GM20431 (cell line): ENCODE results near the gene GLI3.

Experiments used
- in situ Hi-C: fragments of 300-500 bp; cut with MseI, MboI; formaldehyde crosslinking; loops from one replicate; pipeline ENCODE4 v1.15.0; 2020; ENCODE audit warnings: low sequenced_read_pairs; ENCODE audit not compliant: unreplicated experiment

GLI3 gene

DNA sequence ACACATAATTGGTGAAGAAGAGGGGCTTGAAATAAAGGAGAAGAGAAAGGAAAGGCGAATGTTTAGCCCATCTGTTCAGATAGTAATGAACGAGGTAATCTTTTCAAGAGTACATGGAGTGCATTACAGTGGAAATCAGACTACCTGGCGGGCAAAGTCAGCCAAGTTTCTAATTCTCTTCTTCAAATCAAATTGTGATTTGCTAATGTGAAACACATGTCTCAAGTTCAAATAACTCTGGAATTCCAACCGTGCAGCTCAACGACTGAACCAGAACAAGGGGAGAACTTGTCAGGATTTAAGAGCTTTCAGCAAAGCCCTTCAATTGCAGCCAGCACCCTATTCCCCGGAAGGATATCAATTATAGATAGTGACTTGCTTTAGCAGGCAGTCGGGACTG lies 216.9 kb downstream of the GLI3 start:
- in situ Hi-C loops, result no loop called here

DNA sequence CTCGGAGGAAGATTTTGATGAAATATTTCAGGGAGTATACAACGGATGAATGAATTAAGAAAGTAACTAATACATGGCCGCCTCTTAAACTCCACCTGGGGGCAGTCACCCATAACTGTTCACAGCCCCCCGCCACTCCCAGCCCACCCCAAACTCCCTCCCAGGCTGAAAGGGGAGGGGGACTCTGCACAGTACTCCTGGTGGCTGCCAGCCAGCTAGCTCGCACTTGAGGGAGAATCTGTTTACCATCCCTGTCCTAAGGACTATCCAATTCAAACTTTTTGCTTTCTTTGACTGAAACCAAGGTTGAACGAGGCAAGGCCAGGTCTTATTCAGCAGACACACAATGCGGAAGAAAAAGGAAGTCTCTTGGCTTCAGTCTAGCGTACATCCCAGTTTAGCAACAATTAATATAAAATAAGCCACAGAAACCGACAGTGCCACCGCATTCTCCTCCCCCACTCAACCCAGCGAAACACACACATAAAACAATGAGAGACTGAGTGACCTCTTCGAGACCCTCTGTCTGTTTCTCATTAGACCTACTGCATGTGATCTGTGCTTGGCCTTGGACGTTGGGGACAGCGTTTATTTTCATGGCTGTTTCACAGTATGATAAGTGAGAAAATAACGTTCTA lies 219.5 kb downstream of the GLI3 start:
- in situ Hi-C loops, result no loop called here

DNA sequence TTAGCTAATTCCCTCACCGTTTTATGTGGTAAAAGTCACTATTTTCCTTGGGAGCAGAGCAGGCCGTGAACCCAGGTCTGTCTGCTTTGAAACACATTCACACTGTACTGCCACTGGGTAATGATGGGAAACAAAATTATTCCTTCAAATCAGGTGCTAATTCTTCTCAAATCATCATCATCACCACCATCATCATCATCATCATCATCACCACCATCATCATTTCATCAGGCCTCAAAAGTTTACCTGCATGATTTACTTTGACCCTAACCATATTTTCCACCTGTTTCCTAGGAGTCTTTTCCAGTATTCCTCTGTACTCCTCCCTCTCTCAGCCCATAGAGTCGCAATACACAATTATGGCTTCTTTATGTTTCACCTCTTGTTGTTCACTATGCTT lies 220.5 kb downstream of the GLI3 start:
- in situ Hi-C loops, result no loop called here

GRCh38 chr7:42014625-42015618 lies 222.1 kb downstream of the GLI3 start:
- in situ Hi-C loops, result no loop called here

DNA sequence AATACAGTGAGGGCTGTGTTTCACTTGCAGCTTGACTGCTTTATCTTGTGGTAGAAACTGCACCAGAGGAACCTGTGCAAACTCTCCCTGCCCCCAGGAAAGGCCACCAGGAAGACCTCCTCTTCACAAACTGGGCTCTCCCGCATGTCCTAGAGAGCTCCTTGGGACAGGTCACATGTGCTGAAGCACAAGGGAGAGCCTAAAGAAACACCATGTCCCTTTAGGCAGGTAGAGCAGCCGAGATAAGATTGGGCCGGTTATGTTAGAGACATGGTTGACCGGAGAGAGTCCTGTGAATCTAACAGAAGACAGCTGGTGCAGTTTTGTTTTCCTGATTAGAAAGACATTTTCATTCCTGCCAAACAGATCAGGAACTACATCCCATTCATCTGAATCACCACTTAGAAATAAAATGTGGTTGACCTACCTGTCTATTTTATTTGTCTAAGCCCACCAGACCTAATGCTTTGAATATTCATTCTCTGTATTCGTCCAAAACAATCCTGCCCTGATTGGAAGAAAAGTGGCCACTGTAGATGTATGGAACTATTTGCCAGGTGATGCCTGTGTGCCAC lies 224.1 kb downstream of the GLI3 start:
- in situ Hi-C loops, result no loop called here

GRCh38 chr7:42012313-42012712 lies 224.7 kb downstream of the GLI3 start:
- in situ Hi-C loops, result no loop called here

GRCh38 chr7:42011846-42012245 lies 225.2 kb downstream of the GLI3 start:
- in situ Hi-C loops, result no loop called here

GRCh38 chr7:42010751-42011150 lies 226.3 kb downstream of the GLI3 start:
- in situ Hi-C loops, result no loop called here

- in situ Hi-C loops, result no loop called here
Observed at GRCh38 chr7:42006801-42007513, 230.1 kb downstream of the GLI3 start.

DNA sequence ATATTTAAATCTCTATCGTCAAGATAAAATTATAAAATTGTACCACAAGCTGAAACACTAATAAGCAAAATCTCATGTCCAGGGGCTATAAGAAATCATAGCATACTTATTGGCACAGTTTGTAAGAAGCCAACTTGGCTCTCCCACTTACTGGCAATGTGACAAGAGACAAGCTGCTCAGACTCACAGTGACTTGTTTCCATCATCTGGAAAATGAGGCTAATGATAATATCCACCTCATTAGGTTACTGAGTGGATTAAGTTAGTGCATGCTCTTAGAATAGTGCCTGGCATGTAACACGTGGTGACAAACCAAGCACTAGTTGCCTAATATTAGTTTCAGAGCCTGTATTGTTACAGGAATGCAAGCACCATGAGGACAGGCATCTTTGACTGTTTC lies 234.4 kb downstream of the GLI3 start:
- in situ Hi-C loops, result no loop called here

- in situ Hi-C loops, result no loop called here
Observed at GRCh38 chr7:41999736-42000283, 237.2 kb downstream of the GLI3 start.

DNA sequence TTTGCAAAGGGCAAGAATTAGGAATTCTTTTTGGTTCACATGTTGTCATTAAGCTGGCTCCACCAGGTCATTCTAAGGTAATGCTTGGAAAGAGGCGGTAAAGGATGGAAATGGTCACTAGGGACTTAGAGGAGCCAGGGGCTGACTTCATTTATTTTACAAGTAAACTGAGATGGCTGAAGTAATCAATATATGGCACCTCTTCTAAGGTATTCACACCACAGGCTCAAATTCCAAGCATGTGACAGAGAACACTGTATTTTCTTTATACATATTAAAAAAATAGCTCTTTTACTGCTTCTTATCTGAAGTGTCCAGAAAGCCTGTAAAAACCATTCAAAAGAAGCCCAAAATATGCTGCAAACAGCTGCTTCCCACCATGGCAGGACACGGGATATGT lies 239.0 kb downstream of the GLI3 start:
- in situ Hi-C loops, result no loop called here

GRCh38 chr7:41997151-41997550 lies 239.9 kb downstream of the GLI3 start:
- in situ Hi-C loops, result no loop called here

DNA sequence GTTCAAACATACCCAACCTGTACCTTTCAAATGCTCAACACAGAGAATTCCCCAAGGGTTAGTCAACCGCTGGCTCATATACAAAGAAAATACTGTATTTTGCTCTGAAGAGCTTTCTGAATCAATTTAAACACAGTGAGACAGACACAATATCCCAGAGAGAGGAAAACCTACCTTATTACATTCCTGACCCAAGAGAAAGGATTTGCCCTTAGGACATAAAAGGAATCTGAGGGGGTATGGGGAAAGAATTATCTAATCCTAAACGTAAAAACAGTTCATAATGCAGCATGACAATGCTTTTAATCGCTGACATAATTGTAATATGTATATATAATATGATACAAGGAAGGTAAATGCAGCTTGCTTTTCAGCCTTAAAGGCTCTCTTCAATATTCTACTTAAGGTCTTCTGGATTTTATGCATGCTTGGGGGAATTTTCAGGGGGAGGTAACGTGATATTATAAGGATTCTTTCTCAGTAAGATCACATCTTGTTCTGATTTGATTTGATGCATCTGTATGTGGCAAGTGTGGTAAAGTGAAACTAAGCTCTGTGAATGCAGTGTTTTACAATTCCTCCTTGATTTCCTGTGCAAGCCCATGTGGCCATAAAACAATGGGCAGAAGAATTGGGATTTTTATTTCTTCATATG lies 240.5 kb downstream of the GLI3 start:
- in situ Hi-C loops, result no loop called here

DNA sequence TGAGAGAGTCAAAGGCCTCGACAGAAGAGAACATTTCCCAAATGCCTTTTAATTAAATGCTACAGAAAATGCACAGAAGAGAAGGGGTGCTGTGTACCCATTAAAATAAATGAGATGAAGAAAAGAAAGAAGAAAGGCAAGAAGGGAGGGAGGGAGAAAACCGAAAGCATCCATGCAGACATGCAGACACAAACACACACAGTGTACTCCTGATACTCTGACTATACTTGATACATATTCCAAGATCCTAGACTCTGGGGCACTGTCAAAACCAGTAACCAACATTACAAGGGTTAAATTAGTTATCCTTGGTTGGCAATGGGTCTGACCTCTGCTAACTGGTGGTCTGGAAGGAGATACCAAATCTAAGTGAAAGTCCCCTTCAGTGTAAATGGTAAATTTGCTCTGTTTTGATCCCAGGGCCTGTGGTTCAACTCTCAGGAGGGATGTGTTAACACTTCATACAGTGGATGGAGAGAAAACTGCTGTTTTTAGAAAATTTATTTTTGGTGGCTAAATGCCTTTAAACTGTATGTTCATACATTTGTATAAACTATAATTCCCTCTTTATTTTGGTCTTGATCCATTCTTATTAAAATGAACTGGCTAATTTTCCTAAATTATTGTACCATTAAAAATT lies 241.3 kb downstream of the GLI3 start:
- in situ Hi-C loops, result no loop called here

- in situ Hi-C loops, result no loop called here
Observed at GRCh38 chr7:41994746-41995110, 242.3 kb downstream of the GLI3 start.

DNA sequence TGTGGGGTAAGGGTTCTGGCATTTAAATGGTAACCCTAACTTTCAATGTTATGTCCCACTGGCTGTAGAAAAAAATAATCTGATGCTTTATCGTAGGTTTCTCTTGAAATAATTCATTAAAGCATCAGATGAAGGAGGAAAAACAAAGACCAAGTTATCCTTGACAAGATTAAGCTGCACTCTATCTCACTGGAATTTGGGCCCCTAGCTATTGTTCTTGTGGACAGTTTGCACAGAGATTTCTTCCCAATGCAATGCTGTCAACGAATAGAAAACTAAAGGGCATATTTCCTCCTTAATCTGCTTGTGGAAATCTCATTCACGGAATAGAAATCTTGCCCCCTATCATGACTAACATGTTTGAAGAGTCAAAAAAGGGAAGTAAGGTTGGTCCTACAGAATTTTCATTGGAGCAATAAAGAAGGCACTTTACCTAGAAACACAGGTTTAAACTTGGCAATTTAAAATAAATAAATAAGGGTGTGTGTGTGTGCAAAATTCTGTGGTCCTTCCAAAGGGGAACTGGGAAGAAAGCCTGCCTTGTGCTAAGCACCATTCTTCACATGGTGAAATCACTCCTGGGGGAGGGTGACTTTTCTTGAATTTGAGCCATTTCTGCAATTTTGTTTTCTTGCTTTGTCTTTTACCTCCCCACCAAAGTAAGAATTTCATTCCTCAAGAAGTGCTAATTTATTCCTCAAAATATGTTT lies 242.8 kb downstream of the GLI3 start:
- in situ Hi-C loops, result no loop called here
